NCI-H2029 (cell line): ENCODE measurements around the gene PCDH18.
"Not testable (repeated sequence)": the region's sequence is repeated elsewhere in the genome, so short reads cannot be mapped to it uniquely, and the experiment has no call there.

Experiments
- DNase-seq: peaks from one replicate; lab custom pipeline; 2025; lab: John Stamatoyannopoulos, UW

The PCDH18 gene

DNA sequence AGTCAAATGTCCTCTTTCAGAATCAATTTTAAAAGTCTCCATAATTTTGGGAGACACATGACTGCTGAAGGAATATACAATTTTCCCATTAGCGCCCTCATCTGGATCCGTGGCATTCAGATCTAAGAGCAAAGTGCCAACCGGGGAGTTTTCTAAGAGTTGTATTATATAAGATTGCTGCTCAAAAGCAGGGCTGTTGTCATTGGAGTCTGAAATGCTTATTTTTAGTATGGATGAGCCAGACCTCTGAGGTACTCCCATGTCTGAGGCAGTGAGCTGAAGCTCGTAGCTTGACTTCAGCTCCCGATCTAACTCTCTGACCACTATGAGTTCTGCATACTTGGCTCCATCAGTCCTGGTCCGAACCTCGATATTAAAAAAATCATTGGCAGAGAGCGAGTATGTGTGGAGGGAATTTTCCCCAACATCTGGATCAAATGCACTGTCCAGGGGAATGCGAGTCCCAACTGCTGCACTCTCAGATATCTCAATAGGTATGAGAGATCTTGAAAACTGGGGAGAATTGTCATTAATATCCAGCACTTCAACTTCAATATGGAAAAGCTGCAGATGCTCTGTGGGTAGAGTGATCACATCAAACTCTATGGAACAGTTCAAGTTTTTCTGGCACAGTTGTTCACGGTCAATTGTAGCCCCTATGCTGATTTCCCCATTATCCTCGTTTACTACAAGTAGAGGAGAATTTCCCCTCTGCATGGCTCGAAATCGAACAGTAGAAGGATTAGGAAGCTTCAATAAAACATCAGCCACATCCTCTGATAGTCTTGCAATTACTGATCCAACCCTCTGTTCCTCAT is 917 bp downstream of the PCDH18 start:
- DNase-seq = no peak

DNA sequence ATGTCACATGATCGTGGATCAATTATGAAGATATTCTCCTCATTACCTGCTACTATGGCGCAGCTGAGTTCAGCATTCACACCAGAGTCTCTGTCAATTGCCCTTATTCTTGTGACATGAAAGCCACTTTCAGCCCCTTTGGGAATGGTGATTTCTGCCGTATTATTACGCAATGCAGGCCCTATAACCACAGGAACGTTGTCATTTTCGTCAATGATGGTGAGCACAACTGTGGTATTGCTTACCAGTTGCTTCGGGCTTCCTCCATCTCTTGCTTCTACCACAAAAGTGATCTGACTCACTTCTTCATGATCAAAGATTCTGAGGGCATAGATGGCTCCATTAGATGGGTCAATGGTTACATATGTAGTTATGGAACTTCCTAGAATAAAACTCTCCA is 2.1 kb downstream of the PCDH18 start:
- no peak for DNase-seq

DNA sequence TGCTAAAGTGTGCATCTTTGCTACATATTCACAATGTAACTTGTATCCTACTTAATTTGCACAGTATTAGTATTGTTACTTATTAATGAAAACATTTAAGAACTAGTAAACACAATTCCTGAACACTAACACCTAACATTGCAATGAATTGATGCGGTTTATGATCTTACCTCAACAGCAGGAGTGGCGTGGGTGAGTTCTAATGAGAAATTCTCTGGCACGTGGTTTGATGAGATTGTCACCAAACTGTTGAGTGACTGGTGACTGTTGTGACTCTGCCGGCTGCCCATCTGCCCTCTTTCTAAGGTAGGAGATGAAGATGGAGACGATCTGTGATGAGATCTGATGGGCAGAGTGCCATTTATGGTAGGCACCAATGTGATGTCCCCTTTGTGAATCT is 2.9 kb downstream of the PCDH18 start:
- DNase-seq = no peak

DNA sequence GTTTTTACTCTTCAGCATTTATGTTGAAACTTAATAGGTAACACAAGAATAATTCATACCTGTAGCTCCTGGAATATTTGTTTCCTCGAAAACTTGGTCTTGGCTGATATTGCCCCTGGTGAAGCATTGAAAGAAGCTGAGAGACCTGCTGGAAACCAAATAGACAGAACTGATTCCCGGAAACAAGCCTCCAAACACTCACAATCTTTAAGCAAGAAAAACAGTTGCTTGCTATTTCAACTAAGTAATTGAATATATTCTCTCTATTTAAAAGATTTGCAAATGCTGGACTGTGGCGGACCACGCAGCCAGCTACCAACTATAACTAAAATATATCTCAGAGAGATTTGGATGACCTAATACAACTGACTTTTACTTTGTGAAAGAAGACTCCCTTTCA is 3.6 kb downstream of the PCDH18 start:
- DNase-seq = no peak

DNA sequence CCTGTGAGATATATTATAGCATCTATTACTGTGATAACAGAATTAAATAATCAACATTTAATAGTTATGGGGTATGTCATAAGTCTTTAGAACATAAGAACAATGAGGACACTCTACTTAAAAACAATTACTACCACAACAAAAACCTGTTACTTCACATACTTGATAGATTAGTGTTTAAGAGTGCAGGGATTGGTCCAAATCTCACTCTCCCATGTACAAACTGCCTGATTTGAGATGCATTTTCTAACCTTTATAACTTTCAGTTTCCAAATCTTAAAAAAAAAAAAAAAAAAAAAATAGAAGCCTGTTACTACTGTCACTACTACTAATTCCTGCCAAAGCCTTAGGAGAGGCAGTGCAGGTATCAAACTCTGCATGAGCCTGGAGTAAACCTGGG is 5.6 kb downstream of the PCDH18 start:
- no peak for DNase-seq

DNA sequence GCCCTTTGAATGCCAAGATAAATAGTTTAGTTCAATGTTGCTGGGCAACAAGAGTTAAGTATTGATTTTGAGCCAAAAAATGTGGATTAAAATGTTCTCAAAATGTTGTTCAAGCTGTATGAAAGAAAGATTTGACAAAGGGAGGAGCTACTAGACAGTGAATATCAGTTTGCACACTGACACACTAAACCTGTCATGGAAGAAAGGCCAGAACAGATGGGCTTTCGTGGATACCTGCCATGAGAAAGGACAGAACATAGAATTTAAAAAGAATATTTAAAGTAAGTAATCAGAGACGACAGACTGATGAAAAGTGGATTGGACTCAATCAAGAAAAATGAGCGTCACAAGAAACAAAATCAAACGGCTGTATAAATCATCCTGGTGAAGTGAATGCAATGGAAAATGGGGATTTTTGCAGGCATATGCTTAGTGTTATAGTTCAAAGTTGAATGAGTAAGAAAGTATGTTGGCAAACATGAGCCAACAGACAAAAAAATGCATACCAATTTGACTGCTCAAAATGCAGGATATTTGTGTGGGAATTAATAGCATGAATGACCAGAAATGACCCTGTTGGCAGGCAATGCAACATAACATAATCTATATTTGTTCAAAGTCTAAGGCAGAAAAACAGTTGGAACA is 7.4 kb downstream of the PCDH18 start:
- no peak for DNase-seq

DNA sequence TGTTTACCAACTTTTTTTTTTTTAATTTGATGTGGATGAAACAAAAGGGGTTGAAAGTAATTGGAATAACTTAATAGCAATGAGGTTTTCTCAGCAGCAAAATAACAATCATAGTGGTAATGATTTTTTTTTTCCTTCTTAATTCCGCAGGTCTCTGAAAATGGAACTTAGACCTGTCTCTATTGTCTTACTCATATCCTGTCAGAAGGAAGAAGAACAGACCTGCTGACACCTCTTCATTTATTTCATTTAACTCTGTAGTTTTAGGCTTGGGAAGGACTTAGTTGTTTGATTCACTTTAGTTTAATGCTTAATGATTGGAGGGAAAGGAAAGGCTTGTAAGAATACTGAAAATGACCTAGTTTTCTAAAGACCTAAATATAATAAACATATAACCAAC is 9.0 kb downstream of the PCDH18 start:
- no peak for DNase-seq

DNA sequence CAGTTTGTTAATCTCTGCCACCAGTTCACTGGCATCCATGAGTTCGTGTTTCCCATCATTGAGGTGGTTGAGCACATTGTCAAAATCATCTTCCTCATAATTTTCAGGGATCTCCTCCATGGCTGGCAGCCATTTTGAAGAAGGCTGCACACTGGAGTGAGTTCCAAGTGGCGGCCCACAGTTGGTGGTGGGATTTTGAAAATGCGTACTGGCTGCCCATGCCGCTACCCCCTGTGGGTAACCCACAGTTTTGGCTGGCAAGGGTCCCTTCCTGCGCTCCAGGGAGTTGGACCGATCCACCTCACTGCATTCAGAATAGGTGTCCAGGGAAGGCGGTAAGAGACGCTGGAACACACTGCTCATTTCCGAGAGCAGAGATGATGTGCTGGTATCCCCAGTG is 11.2 kb downstream of the PCDH18 start:
- no peak for DNase-seq

DNA sequence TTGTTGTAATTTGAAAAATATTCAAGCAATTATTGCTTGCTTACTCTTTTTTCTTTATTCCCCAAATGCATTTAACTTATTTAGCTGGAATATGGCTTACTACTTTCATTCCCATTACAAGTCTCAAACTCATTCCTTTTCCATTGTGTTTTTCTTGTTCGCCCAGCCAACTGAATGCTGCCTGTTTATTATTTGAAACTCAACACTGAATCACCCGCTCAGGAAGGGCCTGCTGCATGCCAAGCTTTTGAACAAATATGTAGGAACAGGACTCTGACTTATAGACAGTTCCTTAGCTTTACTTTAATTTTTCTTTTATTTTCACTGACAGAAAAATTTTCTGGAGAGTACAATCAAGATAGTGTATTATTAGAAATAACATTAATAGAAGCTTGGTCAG is 12.9 kb downstream of the PCDH18 start:
- no peak for DNase-seq

DNA sequence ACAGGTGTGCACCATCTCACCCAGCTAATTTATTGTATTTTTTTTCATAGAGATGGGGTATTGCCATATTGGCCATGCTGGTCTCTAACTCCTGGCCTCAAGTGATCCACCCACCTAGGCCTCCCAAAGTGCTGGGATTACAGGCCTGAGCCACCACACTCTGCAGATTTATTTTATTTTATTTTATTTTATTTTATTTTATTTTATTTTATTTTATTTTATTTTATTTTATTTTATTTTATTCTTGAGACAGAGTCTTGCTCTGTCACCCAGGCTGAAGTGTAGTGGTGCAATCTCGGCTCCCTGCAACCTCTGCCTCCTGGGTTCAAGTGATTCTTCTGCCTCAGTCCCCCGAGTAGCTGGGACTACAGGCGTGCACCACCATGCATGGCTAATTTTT is 15.0 kb downstream of the PCDH18 start:
- DNase-seq = not testable (repeated sequence)

DNA sequence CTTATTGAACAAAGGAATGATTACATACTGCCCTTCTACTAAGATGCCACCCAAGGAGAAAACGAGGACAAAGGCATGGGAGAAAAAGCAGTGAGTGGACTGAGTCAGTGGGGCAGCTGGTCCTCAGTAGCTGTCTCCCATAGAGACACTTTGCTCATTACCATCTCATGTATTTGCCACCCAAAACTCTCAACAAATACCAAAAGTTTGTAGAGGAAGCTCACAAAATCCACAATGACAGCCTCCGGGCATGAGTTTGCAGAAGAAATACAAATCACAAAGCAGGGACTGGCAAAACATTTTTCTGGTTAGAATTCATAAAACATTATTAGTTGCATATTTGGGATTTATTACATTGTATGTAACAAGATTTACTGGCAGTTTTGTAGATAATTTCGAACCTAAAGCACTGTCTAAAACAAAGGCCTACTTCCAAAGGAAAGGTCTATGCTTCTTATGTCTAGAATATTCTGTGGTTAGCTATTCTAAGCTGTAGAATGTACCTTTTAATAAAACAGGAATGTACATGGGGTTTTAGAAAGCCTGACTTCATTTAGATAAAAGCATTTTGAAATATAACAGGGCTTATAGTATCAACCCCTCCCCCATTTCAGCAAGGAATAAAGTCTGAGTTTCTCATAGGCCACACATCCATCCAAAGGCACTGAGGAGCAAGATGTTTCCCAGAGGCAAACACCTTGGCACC is 17.7 kb downstream of the PCDH18 start:
- DNase-seq = no peak

DNA sequence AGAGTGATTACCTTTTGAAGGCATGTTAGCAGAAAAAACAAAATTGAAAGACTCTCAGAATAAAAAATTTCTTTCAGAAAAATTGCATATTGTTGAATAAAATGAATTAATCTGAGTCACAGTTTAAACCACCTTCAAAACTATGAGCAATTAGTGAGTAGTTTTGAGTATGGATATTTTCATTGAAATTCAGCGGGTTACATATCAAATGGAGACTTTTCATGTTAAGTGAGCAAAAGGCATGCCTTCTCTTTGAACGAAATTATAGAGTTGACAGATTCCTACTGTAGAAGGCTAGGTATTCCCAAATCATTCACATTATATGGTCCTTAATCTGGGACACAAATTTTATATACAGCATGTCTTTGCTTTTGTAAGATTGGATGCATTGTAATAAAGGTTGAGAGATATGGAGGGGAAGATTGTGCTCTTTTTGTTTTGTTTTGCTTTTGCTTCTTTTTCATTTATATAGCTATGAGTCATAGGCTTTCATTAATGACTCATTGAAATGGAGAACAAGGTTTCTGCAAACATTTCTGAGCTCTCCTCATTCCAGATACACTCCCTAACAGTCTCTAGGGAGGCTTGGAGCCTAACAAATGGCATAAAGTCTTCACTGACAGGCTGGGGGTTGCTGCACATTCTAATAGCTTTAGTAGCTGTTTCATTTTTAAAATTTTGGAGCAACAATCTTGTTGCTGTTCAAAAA is 21.6 kb downstream of the PCDH18 start:
- peak; percentile 11 for DNase-seq

DNA sequence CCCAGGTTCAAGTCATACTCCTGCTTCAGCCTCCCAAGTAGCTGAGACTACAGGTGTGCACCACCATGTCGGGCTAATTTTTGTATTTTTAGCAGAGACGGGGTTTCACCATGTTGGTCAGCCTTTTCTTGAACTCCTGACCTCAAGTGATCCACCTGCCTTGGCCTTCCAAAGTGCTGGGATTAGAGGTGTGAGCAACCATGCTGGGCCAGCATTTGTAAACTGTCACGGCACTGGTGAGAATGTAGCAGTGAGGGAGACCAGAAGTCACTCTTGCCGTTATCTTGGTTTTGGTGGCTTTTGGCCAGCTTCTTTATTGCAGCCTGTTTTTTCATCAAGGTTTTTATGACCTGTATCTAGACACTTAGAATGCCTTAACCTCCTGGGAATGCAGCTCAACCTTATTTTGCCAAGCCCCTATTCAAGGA is 22.4 kb downstream of the PCDH18 start:
- no peak for DNase-seq

DNA sequence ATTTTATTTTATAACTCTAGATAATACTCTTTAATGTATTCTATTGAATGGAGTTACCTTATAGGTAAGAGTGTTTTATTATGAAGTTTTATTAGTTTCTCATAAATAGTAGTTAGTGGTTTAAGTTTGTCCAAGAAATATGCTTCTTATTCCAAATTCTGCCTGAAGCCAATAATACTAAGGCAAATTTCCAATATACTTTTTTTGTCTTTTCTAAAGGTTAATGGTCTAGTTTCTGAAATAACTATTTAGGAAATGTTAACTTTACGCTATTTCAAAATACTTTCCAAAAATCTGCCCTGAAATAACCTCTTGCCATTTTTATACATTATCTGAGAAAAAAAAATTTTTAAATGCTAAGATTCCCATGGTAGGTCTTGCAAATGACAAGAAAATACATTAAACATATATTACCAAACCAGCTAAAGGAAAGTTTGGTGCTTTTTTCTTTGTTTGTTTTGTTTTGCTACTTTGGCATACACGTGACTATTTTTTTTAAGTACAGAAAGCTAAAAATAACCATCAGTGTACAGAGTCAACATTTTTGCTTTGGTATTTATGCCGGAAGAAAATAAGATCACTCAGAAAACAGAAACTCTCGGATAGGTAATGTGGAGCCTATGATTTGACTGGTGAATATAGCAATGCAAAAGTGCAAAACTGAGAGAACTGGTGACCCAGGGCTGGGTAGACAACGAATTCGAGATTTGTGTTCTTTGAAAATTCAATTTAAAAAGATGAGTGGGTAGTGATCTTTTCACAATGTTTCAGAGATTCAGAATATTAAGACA is 29.8 kb downstream of the PCDH18 start:
- no peak for DNase-seq

DNA sequence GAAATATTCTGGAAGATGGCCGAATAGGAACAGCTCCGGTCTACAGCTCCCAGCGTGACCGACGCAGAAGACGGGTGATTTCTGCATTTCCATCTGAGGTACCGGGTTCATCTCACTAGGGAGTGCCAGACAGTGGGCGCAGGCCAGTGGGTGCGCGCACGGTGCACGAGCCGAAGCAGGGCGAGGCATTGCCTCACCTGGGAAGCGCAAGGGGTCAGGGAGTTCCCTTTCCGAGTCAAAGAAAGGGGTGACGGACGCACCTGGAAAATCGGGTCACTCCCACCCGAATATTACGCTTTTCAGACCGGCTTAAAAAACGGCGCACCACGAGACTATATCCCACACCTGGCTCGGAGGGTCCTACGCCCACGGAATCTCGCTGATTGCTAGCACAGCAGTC is 36.0 kb downstream of the PCDH18 start:
- DNase-seq = not testable (repeated sequence)

DNA sequence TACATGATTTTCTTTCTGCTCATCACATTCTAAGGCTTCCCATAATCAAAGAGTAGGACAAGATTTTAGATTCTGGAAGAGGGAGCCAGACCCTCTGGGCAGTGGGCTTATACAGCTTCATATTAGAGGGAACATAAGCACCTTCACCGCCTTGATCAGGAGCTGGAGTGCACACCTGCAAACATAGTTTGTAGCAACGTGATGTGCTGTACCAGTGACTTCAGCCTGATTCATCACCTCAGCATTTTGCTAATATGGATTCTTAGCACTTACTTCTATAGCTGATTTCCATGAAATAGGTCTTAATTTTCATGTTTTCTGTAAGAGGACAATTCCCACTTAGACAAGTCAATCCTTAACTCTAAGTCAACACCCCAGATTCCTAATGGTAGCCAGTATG is 36.7 kb downstream of the PCDH18 start:
- no peak for DNase-seq

DNA sequence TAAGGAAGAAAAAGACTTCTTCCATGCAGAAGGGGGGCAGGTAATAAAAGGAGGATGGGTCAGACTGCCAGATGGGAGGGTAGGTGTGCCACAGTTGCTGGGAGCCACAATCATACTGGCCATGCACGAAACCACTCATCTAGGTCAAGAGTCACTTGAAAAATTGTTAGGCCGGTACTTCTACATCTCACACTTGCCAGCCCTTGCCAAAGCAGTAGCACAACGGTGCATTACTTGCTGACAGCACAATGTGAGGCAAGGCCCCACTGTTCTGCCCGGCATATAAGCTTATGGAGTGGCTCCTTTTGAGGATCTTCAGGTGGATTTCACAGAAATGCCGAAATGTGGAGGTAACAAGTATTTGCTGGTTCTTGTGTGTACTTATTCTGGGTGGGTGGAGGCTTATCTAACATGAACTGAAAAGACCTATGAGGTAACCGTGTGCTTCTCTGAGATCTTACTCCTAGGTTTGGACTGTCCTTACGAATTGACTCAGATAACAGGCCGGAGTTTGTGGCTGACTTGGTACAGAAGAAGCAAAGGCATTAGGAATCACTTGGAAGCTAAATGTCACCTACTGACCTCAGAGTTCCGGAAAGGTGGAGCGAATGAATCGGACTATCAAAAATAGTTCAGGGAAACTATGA is 48.9 kb downstream of the PCDH18 start:
- peak; percentile 22 for DNase-seq

DNA sequence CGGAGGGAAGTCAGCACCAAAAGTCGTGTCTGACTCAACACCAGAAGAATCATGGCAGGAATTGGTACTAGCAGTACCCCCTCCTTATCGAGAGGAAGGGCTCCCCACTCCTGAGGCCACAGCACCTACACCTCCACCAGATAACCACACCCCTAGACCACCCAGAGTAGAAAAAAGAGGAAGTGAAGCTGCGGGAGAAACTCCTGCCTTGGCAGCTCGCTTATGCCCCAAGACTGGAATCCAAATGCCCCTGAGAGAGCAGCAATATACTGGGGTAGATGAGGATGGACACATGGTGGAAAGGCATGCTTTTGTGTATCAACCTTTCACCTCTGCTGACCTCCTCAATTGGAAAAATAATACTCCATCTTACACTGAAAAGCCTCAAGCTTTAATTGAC is 52.6 kb downstream of the PCDH18 start:
- not testable (repeated sequence) for DNase-seq

DNA sequence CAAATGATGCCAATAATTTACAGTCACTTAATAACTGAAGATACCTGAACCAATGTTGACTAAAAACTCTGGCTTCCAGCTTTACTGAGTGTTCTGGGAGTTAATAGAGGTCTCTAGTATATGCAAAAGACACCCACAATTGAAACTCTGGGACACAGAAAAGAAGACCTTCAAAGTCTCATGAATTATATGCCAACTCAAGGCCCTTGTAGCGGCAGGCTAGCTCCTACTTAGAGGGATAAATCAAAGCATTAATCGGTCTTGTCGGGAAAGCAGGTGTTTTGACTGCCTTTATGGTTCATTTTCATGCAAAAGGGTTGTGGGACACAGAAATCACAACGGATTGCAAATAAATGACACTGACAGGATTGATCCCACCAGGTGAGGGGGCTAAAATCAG is 55.9 kb downstream of the PCDH18 start:
- DNase-seq = no peak

DNA sequence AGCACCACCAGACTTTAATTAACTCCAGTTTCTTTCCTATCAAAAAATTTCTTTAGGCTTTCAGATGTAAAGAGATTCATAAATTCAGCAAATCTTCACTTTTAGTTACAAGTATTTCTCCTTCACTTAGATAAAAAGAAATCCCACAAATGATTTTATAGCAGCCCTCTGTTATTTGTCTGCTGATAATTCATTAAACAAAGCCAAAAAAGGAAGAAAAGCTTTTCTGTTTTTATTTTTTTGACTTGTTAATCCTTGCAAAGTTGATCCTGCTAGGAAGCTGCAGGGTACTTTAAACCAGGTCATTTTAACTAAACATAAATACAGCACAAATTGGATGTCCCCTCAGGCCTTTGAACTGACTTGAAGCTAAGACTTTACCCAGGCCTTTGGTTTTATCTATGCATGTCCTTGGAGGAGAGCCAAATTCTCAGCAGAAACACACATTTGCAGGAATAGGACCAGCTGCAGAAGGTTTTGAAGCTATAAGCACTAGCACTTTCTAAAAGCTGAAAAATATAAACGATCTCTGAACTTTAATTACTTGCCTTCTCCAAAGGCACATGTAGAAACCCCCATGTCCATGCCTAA is 57.5 kb downstream of the PCDH18 start:
- DNase-seq = no peak

DNA sequence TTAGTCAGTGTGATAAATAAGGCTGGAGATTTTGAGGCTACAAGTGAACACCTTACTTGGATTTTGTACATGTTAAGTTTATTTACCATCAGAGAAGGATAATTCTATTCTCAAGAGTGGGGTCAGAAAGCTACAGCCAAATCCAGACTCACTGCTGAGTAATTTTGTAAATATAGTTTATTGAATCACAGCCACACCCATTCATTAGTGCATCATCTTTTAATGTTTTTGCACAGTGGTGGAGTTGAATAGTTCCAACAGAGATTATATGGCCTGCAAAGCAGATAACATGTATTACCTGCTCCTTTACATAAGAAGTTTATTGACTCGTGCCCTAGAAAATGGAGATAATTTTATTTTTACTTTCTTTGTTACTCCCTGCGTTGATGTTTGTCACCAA is 60.4 kb downstream of the PCDH18 start:
- DNase-seq = no peak
